ENCODE results near the gene CDH16.

DNA sequence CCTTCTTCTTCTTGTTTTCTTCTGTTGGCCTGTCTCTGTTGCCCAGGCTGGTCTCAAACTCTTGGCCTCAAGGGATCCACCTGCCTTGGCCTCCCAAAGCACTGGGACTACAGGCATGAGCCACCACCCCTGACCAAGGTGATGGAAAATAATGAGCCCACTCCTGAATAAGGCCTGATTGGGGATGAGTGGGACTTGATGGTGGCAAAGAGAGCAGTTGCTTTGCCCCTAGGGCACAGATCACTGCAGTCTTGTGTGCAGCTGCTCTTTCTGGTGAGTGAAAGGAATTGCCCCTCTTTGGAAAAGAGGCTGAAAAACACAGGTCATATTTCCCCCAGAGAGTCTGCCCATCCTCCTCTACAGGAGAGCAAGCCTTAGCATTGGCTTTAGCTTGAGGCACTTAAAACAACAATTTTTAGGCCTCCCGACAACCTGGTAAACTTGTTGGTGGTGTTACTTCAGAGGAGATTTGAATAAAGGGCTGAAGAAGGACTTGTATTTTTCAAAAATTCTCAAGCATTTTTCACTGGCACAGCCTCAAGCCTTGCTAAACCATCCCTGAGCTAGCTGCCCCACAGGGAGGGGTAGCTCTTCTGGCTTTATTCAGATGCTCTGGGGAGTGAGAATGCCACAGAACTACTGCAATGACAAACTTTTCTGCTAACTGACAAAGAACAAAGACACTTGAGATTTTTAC lies 44.5 kb downstream of the CDH16 start:
- TF ChIP-seq POLR2A (IDR thresholded peaks at IDR 0.05) (no peak), POLR2AphosphoS5 (IDR thresholded peaks at IDR 0.05) (no peak), CTCF (IDR thresholded peaks at IDR 0.05) (no peak)

All from sigmoid colon (tissue), 4 donors.